ENCODE measurements around the gene ASTN1. TPM values are rescaled to one million over a fixed set of nuclear protein-coding genes. Genes with fewer than 3 reads are reported as not detected.

ASTN1 gene
- total RNA-seq, 1 experiment from 2014 or later: not detected

GRCh38 chr1:176903474-176903873 is 261.0 kb downstream of the ASTN1 start:
- no peak for DNase-seq (ENCODE audit: low spot score)

GRCh38 chr1:176899321-176899720 is 265.2 kb downstream of the ASTN1 start:
- in situ Hi-C loops (cut with HindIII; ENCODE audit: low sequenced_read_pairs): no loop called here
- no peak for DNase-seq (ENCODE audit: low spot score)

More at GRCh38 chr1:176903474-176903873, 261.0 kb downstream of the ASTN1 start:
- in situ Hi-C loops (cut with HindIII; ENCODE audit: low sequenced_read_pairs): no loop called here

GRCh38 chr1:176897350-176898236 is 266.9 kb downstream of the ASTN1 start:
- in situ Hi-C loops (cut with HindIII; ENCODE audit: low sequenced_read_pairs): no loop called here
- DNase-seq (ENCODE audit: low spot score): peak; percentile 68

- in situ Hi-C loops (cut with HindIII; ENCODE audit: low sequenced_read_pairs): no loop called here
- no peak for DNase-seq (ENCODE audit: low spot score)
Measured at GRCh38 chr1:176896216-176896615, 268.3 kb downstream of the ASTN1 start.

- no peak for DNase-seq (ENCODE audit: low spot score)
- in situ Hi-C loops (cut with HindIII; ENCODE audit: low sequenced_read_pairs): no loop called here
Measured at GRCh38 chr1:176894450-176894849, 270.1 kb downstream of the ASTN1 start.

GRCh38 chr1:176893625-176894352 is 270.7 kb downstream of the ASTN1 start:
- no peak for DNase-seq (ENCODE audit: low spot score)
- in situ Hi-C loops (cut with HindIII; ENCODE audit: low sequenced_read_pairs): no loop called here

- in situ Hi-C loops (cut with HindIII; ENCODE audit: low sequenced_read_pairs): no loop called here
- DNase-seq (ENCODE audit: low spot score): peak; percentile 16
Measured at GRCh38 chr1:176888471-176889032, 276.0 kb downstream of the ASTN1 start.

GRCh38 chr1:176885751-176886150 is 278.8 kb downstream of the ASTN1 start:
- in situ Hi-C loops (cut with HindIII; ENCODE audit: low sequenced_read_pairs): no loop called here
- DNase-seq (ENCODE audit: low spot score): no peak

GRCh38 chr1:176885341-176885740 is 279.2 kb downstream of the ASTN1 start:
- in situ Hi-C loops (cut with HindIII; ENCODE audit: low sequenced_read_pairs): no loop called here
- no peak for DNase-seq (ENCODE audit: low spot score)

GRCh38 chr1:176884911-176885310 is 279.6 kb downstream of the ASTN1 start:
- peak; percentile 15 for DNase-seq (ENCODE audit: low spot score)
- in situ Hi-C loops (cut with HindIII; ENCODE audit: low sequenced_read_pairs): no loop called here

GRCh38 chr1:176884286-176884685 is 280.2 kb downstream of the ASTN1 start:
- in situ Hi-C loops (cut with HindIII; ENCODE audit: low sequenced_read_pairs): no loop called here

GRCh38 chr1:176880955-176881595 is 283.4 kb downstream of the ASTN1 start:
- in situ Hi-C loops (cut with HindIII; ENCODE audit: low sequenced_read_pairs): no loop called here
- DNase-seq (ENCODE audit: low spot score): peak; percentile 72

More at GRCh38 chr1:176884286-176884685, 280.2 kb downstream of the ASTN1 start:
- no peak for DNase-seq (ENCODE audit: low spot score)

- no peak for DNase-seq (ENCODE audit: low spot score)
- in situ Hi-C loops (cut with HindIII; ENCODE audit: low sequenced_read_pairs): no loop called here
Measured at GRCh38 chr1:176879784-176880620, 284.5 kb downstream of the ASTN1 start.

- DNase-seq (ENCODE audit: low spot score): no peak
- in situ Hi-C loops (cut with HindIII; ENCODE audit: low sequenced_read_pairs): no loop called here
Measured at GRCh38 chr1:176878750-176879536, 285.6 kb downstream of the ASTN1 start.

GRCh38 chr1:176877557-176877956 is 287.0 kb downstream of the ASTN1 start:
- no peak for DNase-seq (ENCODE audit: low spot score)
- in situ Hi-C loops (cut with HindIII; ENCODE audit: low sequenced_read_pairs): no loop called here

- in situ Hi-C loops (cut with HindIII; ENCODE audit: low sequenced_read_pairs): no loop called here
- no peak for DNase-seq (ENCODE audit: low spot score)
Measured at GRCh38 chr1:176876966-176877515, 287.5 kb downstream of the ASTN1 start.

GRCh38 chr1:176869577-176869976 is 294.9 kb downstream of the ASTN1 start:
- in situ Hi-C loops (cut with HindIII; ENCODE audit: low sequenced_read_pairs): no loop called here
- DNase-seq (ENCODE audit: low spot score): no peak
